ENCODE measurements around the gene BLCAP.

GRCh38 chr20:37519508-37520418, 7.9 kb downstream of the BLCAP start:
- TF ChIP-seq, protein P1, sequence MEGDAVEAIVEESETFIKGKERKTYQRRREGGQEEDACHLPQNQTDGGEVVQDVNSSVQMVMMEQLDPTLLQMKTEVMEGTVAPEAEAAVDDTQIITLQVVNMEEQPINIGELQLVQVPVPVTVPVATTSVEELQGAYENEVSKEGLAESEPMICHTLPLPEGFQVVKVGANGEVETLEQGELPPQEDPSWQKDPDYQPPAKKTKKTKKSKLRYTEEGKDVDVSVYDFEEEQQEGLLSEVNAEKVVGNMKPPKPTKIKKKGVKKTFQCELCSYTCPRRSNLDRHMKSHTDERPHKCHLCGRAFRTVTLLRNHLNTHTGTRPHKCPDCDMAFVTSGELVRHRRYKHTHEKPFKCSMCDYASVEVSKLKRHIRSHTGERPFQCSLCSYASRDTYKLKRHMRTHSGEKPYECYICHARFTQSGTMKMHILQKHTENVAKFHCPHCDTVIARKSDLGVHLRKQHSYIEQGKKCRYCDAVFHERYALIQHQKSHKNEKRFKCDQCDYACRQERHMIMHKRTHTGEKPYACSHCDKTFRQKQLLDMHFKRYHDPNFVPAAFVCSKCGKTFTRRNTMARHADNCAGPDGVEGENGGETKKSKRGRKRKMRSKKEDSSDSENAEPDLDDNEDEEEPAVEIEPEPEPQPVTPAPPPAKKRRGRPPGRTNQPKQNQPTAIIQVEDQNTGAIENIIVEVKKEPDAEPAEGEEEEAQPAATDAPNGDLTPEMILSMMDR (IDR thresholded peaks at IDR 0.05) = peak in 2 of 4 donors; percentile 10 to 25
- TF ChIP-seq POLR2A (IDR thresholded peaks at IDR 0.05) = no peak

All from right lobe of liver (tissue), 4 donors.